Fibroblast of lung (primary cell): ENCODE results near the gene XYLT1. TPM values are rescaled to one million over a fixed set of nuclear protein-coding genes. Genes with fewer than 3 reads are reported as not detected.

Experiments
- DNase-seq, 2 donors: peaks; one replicate each; pipeline versions ENCODE4 v3.0.0 to v3.0.0-alpha.2; 2010; ENCODE audit warnings: low read depth in 2 of 2
- H2AFZ ChIP-seq: 2 replicates; pipeline ENCODE4 v1.5.1; 2012; ENCODE audit warnings: low read length, control low read depth, inconsistent platforms
- H3K27ac ChIP-seq: 2 replicates; pipeline ENCODE4 v1.5.1; 2011; ENCODE audit warnings: low read length, control low read depth; ENCODE audit not compliant: insufficient read depth
- H3K27me3 ChIP-seq: 2 replicates; pipeline ENCODE4 v1.5.1; 2011; ENCODE audit warnings: mild to moderate bottlenecking, low read length; ENCODE audit not compliant: control insufficient read depth, insufficient read depth
- H3K36me3 ChIP-seq: 2 replicates; pipeline ENCODE4 v1.5.1; 2011; ENCODE audit warnings: low read length; ENCODE audit not compliant: control insufficient read depth, insufficient read depth
- H3K4me1 ChIP-seq: 2 replicates; pipeline ENCODE4 v1.5.1; 2011; ENCODE audit warnings: low read length; ENCODE audit not compliant: control insufficient read depth, insufficient read depth; ENCODE audit errors: extremely low read depth
- H3K4me2 ChIP-seq: 2 replicates; pipeline ENCODE4 v1.5.1; 2011; ENCODE audit warnings: low read length, control low read depth; ENCODE audit not compliant: insufficient read depth; ENCODE audit errors: extremely low read depth
- H3K4me3 ChIP-seq, 4 experiments: fragments of 200-600 bp in 1 of 4; sonication (generic) in 1 of 4; replicated peaks in 1 of 4; 2 replicates each; pipeline ENCODE4 v1.5.1; 2011 to 2016; ENCODE audit warnings: low read length in 4 of 4, low read depth in 3 of 4, mild to moderate bottlenecking in 3 of 4, control low read depth in 2 of 4, inconsistent platforms in 1 of 4, mixed read lengths in 1 of 4; ENCODE audit not compliant: insufficient read depth in 1 of 4; ENCODE audit errors: control extremely low read depth in 1 of 4
- H3K79me2 ChIP-seq: 2 replicates; pipeline ENCODE4 v1.5.1; 2012; ENCODE audit warnings: mild to moderate bottlenecking, low read length, inconsistent platforms; ENCODE audit not compliant: control insufficient read depth, insufficient read depth
- H3K9ac ChIP-seq: 2 replicates; pipeline ENCODE4 v1.5.1; 2011; ENCODE audit warnings: mild to moderate bottlenecking, low read length, control low read depth; ENCODE audit not compliant: insufficient read depth
- H3K9me3 ChIP-seq: 2 replicates; pipeline ENCODE4 v1.5.1; 2012; ENCODE audit warnings: low read depth, low read length; ENCODE audit not compliant: control insufficient read depth, insufficient read depth
- H4K20me1 ChIP-seq: 2 replicates; pipeline ENCODE4 v1.5.1; 2011; ENCODE audit warnings: low read length; ENCODE audit not compliant: control insufficient read depth, insufficient read depth; ENCODE audit errors: extremely low read depth
- EZH2 ChIP-seq: IDR thresholded peaks from 2 replicates; pipeline ENCODE4 v1.5.1; 2012; ENCODE audit warnings: low read length, control low read depth, mild to moderate bottlenecking; ENCODE audit errors: missing control alignments
- polyA plus RNA-seq, 2 donors: library from polyadenylated mRNA; depleted of rRNA in 1 of 2; stranded (reverse) in 1 of 2; unstranded in 1 of 2; fragments of >200 nt; gene quantifications; 2 replicates each; pipeline ENCODE4 v1.2.1, GENCODE V29; 2011 to 2012; ENCODE audit warnings: missing spikeins in 1 of 2
- total RNA-seq: library from RNA; depleted of rRNA; stranded (reverse); fragments of >200 nt; gene quantifications from 2 replicates; pipeline ENCODE4 v1.2.1, GENCODE V29; 2014
- TF ChIP-seq, protein P1 (sequence below), 2 donors: IDR thresholded peaks in 1 of 2; conservative IDR thresholded peaks in 1 of 2; 1 replicate in 1 of 2; 2 replicates in 1 of 2; pipeline ENCODE4 v1.5.1; 2011 to 2012; ENCODE audit warnings: low read length in 2 of 2, control low read depth in 1 of 2, inconsistent platforms in 1 of 2, low read depth in 1 of 2, mild to moderate bottlenecking in 1 of 2

XYLT1 gene
- total and polyA plus RNA-seq, 2 donors (not counting 1 experiment from before 2014, with no cell fraction given) = 9.3 to 21.8 TPM

DNA sequence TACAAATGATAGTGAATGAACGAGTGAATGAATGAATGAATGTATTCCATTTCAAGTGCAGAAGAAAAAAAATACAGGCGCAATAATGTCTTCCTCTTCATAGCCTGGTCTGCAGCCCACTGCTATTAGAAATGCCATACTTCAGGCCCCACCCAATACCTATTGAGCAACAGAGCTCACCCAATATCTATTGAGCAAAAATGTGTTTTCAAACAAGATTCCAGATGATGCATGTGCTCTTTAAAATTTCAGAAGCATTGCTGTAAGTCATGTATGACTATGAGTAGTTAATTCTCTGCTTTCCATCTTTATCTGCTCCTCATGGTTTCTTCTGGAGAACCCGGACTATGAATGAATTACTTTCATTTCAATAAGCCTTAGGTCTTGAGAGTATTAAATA is 308.2 kb downstream of the XYLT1 start:
- Histone ChIP-seq H3K4me1 (no peaks in the 10 kb centered on the region), H3K36me3 (no peaks in the 10 kb centered on the region), H3K79me2 (no peaks in the 10 kb centered on the region), H3K9me3 (no peaks in the 10 kb centered on the region), H3K9ac (no peak overlapping the region), H3K4me3 (no peak overlapping the region), H4K20me1 (no peaks in the 10 kb centered on the region), H2AFZ (no peak overlapping the region), H3K27ac (no peak overlapping the region), H3K4me2 (no peak overlapping the region), H3K27me3 (no peaks in the 10 kb centered on the region)
- DNase-seq = no peak
- TF ChIP-seq, protein P1, sequence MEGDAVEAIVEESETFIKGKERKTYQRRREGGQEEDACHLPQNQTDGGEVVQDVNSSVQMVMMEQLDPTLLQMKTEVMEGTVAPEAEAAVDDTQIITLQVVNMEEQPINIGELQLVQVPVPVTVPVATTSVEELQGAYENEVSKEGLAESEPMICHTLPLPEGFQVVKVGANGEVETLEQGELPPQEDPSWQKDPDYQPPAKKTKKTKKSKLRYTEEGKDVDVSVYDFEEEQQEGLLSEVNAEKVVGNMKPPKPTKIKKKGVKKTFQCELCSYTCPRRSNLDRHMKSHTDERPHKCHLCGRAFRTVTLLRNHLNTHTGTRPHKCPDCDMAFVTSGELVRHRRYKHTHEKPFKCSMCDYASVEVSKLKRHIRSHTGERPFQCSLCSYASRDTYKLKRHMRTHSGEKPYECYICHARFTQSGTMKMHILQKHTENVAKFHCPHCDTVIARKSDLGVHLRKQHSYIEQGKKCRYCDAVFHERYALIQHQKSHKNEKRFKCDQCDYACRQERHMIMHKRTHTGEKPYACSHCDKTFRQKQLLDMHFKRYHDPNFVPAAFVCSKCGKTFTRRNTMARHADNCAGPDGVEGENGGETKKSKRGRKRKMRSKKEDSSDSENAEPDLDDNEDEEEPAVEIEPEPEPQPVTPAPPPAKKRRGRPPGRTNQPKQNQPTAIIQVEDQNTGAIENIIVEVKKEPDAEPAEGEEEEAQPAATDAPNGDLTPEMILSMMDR (conservative IDR thresholded peaks at IDR 0.05 in 1 of 2, IDR thresholded peaks at IDR 0.05 in 1 of 2; ENCODE audit: low read depth in 1 of 2, low read length in 2 of 2) = no peak
- TF ChIP-seq EZH2 = no peak

DNA sequence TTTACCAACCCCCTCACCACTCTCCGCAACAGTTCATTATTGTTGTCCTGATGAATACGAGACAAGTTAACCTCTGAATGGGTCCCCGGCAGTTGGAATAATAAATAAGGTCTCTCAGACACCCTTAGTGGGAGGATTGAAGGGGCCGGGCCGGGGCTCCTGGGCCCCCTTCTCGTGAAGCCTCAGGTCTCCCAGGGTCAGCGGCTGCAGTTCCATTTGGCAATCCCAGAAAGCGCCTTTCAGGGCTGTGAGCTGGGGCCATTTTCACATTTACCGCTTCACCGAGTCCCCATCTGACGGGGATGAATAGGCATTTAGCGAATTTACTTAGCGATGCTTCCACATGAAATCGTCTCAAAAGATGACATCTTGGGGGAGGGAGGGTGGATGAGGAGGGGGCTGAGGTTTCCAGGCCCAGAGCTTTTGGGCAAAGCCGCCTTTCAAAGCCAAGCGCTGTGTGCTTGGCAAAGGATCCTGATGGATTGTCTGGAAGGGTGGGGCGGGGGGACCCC is 309.8 kb downstream of the XYLT1 start:
- H3K4me1 ChIP-seq = no peaks in the 10 kb centered on the region
- no peaks in the 10 kb centered on the region for H4K20me1 ChIP-seq
- no peaks in the 10 kb centered on the region for H3K79me2 ChIP-seq
- no peaks in the 10 kb centered on the region for H3K36me3 ChIP-seq
- no peak overlapping the region for H3K9ac ChIP-seq
- H3K9me3 ChIP-seq = no peaks in the 10 kb centered on the region
- H3K4me3 ChIP-seq = no peak overlapping the region
- no peak overlapping the region for H3K4me2 ChIP-seq
- H2AFZ ChIP-seq = no peak overlapping the region
- H3K27me3 ChIP-seq = no peaks in the 10 kb centered on the region
- TF ChIP-seq EZH2 = no peak
- TF ChIP-seq, protein P1 (conservative IDR thresholded peaks at IDR 0.05 in 1 of 2, IDR thresholded peaks at IDR 0.05 in 1 of 2; ENCODE audit: low read depth in 1 of 2, low read length in 2 of 2) = no peak
- H3K27ac ChIP-seq = no peak overlapping the region
- no peak for DNase-seq

DNA sequence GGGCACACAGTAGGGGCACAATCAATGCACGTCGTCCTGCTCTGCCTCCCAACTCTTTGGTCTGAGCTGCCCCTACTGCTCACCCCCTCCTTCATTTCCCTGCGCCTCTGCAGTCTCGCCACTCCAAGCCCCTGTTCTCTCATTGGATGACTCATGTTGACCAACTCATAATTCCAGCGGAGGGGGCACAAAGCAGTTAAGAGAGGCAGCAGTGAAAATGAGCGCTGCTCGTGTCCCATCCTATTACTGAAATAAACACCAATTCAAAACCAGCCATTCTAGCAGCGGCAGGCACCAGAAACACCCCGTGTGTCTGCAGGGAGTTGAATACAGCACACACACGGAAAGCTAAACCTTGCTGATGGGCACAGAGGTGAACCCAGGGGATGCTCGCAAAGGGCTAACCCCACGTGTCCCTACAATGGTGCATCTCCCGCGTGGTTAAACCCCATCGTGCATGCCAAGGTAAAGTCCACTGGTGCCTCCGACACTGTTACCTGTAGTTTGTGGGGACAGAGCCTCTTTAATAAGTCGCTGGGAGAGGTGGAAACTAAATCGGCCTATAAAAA is 310.4 kb downstream of the XYLT1 start:
- DNase-seq = peak; percentile 26 to 81
- H3K27me3 ChIP-seq = no peaks in the 10 kb centered on the region
- no peak overlapping the region for H3K4me3 ChIP-seq
- H3K4me1 ChIP-seq = no peaks in the 10 kb centered on the region
- no peaks in the 10 kb centered on the region for H4K20me1 ChIP-seq
- H2AFZ ChIP-seq = no peak overlapping the region
- TF ChIP-seq, protein P1 (conservative IDR thresholded peaks at IDR 0.05 in 1 of 2, IDR thresholded peaks at IDR 0.05 in 1 of 2; ENCODE audit: low read depth in 1 of 2, low read length in 2 of 2) = no peak
- TF ChIP-seq EZH2 = no peak
- no peak overlapping the region for H3K27ac ChIP-seq
- no peaks in the 10 kb centered on the region for H3K79me2 ChIP-seq
- no peak overlapping the region for H3K4me2 ChIP-seq
- H3K9ac ChIP-seq = no peak overlapping the region
- no peaks in the 10 kb centered on the region for H3K36me3 ChIP-seq
- no peaks in the 10 kb centered on the region for H3K9me3 ChIP-seq
